SK-N-SH treated with all-trans-retinoic acid at 6 μM for 48 hours (cell line): ENCODE data around the gene CMBL.

Experiments used
- BACH2 ChIP-seq: fragments of 250-450 bp; sonication (Bioruptor Pico); IDR thresholded peaks from 2 replicates; pipeline ENCODE4 v1.9.0; 2021; ENCODE audit warnings: mild to moderate bottlenecking, borderline replicate concordance
- GLIS3 ChIP-seq: fragments of 250-450 bp; sonication (Bioruptor Pico); IDR thresholded peaks from 2 replicates; pipeline ENCODE4 v1.5.0; 2020; ENCODE audit warnings: mild to moderate bottlenecking, moderate library complexity
- ZFP30 ChIP-seq: fragments of 450-650 bp; formaldehyde crosslinking; IDR thresholded peaks from 2 replicates; pipeline ENCODE4 v1.5.0; 2022; ENCODE audit warnings: mild to moderate bottlenecking, moderate library complexity

- TF ChIP-seq BACH2 (CRISPR knock-in tag) (no peak), ZFP30 (no peak), GLIS3 (CRISPR knock-in tag) (no peak)
Observed at GRCh38 chr5:10307206-10308148, at the start of gene CMBL.
